Breast epithelium (tissue), 3 donors: ENCODE measurements around the gene MTMR2.
"Not testable (repeated sequence)": the region's sequence is repeated elsewhere in the genome, so short reads cannot be mapped to it uniquely, and the experiment has no call there.

ENCODE experiments used
- CTCF ChIP-seq, 3 donors: fragments of 450-650 bp; IDR thresholded peaks; one replicate each; pipeline ENCODE4 v1.5.1; 2016 to 2017; ENCODE audit warnings: antibody characterized with exemption in 3 of 3, mild to moderate bottlenecking in 3 of 3, moderate library complexity in 3 of 3
- POLR2A ChIP-seq: fragments of 450-650 bp; IDR thresholded peaks from one replicate; pipeline ENCODE4 v1.6.1; 2016; ENCODE audit warnings: antibody characterized with exemption, mild to moderate bottlenecking, moderate library complexity
- POLR2AphosphoS5 ChIP-seq, 3 donors: sonication (generic); formaldehyde crosslinking; IDR thresholded peaks; one replicate each; pipeline ENCODE4 v1.6.1; 2017; ENCODE audit warnings: antibody characterized with exemption in 3 of 3

- TF ChIP-seq CTCF (IDR thresholded peaks at IDR 0.05); POLR2A; POLR2AphosphoS5 (IDR thresholded peaks at IDR 0.05): not testable (repeated sequence)
Observed at GRCh38 chr11:95860024-95860423, 63.9 kb downstream of the MTMR2 start.
